Spleen (tissue), 11 donors: Measurements from ENCODE around the gene TRAPPC6A. TPM values are rescaled to one million over a fixed set of nuclear protein-coding genes. Genes with fewer than 3 reads are reported as not detected.
A peak's percentile ranks its signal among the peaks of the same experiment; 100 is the strongest.

Experiments
- DNase-seq: peaks from one replicate; pipeline ENCODE4 v3.0.0-alpha.2; 2020
- H3K27ac ChIP-seq, 8 donors: fragments of 200-600 bp; sonication (generic) in 7 of 8; 1 replicate in 4 of 8; 2 replicates in 4 of 8; pipeline versions ENCODE4 v1.5.0 to v1.8.0; 2016 to 2021; ENCODE audit warnings: inconsistent platforms in 4 of 8, mild to moderate bottlenecking in 4 of 8, moderate library complexity in 1 of 8
- H3K27me3 ChIP-seq, 7 donors: fragments of 200-600 bp; sonication (generic) in 6 of 7; replicated peaks in 1 of 7; 1 replicate in 4 of 7; 2 replicates in 3 of 7; pipeline versions ENCODE4 v1.5.0 to v1.8.0; 2016 to 2021; ENCODE audit warnings: inconsistent platforms in 3 of 7, mild to moderate bottlenecking in 1 of 7
- H3K36me3 ChIP-seq, 6 donors: fragments of 200-600 bp; sonication (generic) in 5 of 6; 1 replicate in 4 of 6; 2 replicates in 2 of 6; pipeline versions ENCODE4 v1.5.0 to v1.8.0; 2016 to 2021; ENCODE audit warnings: inconsistent platforms in 2 of 6
- H3K4me1 ChIP-seq, 6 donors: fragments of 200-600 bp; sonication (generic) in 5 of 6; 1 replicate in 3 of 6; 2 replicates in 3 of 6; pipeline versions ENCODE4 v1.5.0 to v1.8.0; 2016 to 2021; ENCODE audit warnings: inconsistent platforms in 3 of 6
- H3K4me3 ChIP-seq, 8 donors: fragments of 200-600 bp; sonication (generic) in 7 of 8; 1 replicate in 4 of 8; 2 replicates in 4 of 8; pipeline versions ENCODE4 v1.5.0 to v1.8.0; 2016 to 2021; ENCODE audit warnings: inconsistent platforms in 4 of 8, mild to moderate bottlenecking in 4 of 8, moderate library complexity in 2 of 8
- H3K9me3 ChIP-seq, 8 donors: fragments of 200-600 bp; sonication (generic) in 7 of 8; 1 replicate in 4 of 8; 2 replicates in 4 of 8; pipeline versions ENCODE4 v1.5.0 to v1.8.0; 2016 to 2021; ENCODE audit warnings: inconsistent platforms in 4 of 8
- CTCF ChIP-seq, 11 experiments: fragments of 200-600 bp in 7 of 11; fragments of 450-650 bp in 4 of 11; sonication (generic) in 4 of 11; IDR thresholded peaks in 8 of 11; conservative IDR thresholded peaks in 3 of 11; 1 replicate in 7 of 11; 2 replicates in 4 of 11; pipeline versions ENCODE4 v1.4.0 to v1.8.0; 2016 to 2021; ENCODE audit warnings: antibody characterized with exemption in 11 of 11, inconsistent platforms in 4 of 11, mild to moderate bottlenecking in 1 of 11
- POLR2A ChIP-seq, 3 donors: fragments of 450-650 bp; IDR thresholded peaks; one replicate each; pipeline ENCODE4 v1.5.1; 2017; ENCODE audit warnings: antibody characterized with exemption in 3 of 3, mild to moderate bottlenecking in 1 of 3
- POLR2AphosphoS5 ChIP-seq, 3 donors: sonication (generic); formaldehyde crosslinking; IDR thresholded peaks; one replicate each; pipeline ENCODE4 v1.5.1; 2017; ENCODE audit warnings: antibody characterized with exemption in 3 of 3
- WGBS, 5 donors: extraction: QIAGEN DNeasy Blood & Tissue Kit in 3 of 5; methylation state at CpG; one replicate each; pipeline versions ENCODE4 v1.1.5 to v1.1.7; 2013 to 2018; 5-methylcytosine and 5-hydroxymethylcytosine counted together
- intact Hi-C: fragments of 100-400 bp; cut with DNase I; formaldehyde crosslinking; loops from one replicate; pipeline ENCODE4 v1.15.0; 2023; ENCODE audit warnings: low total_unique reads
- polyA plus RNA-seq, 3 donors: library from polyadenylated mRNA; stranded (reverse); fragments of 200-250 nt; gene quantifications; one replicate each; pipeline ENCODE4 v1.2.1, GENCODE V29; 2013
- total RNA-seq, 7 donors: library from RNA; depleted of rRNA in 3 of 7; stranded (reverse); fragments of >200 nt in 3 of 7; fragmentation: NEBNext Ultra II Directional in 4 of 7; extraction: Animal tissue kit (Norgen Biotek cat#: 25700) in 4 of 7; gene quantifications; one replicate each; pipeline versions ENCODE4 v1.1.0 to v1.2.1, GENCODE V29; 2016 to 2021
- donor health status: healthy with polysubstance abuse.
- donor health status: DM: no; HTN: no; CAD: no; lungs with moderate emphysema.
- donor health status: DM: no; HTN: no; CAD: no.
- donor health status: Bipolar disorder and iron deficiency.
- donor health status: healthy.
- donor health status: DM: no; HTN: no; CAD: no.
- donor health status: DM: yes; HTN: yes; CAD: no.

The TRAPPC6A gene
- total and polyA plus RNA-seq, 10 donors = 25.9 to 109 (median 39.8) TPM

- no peaks in the 10 kb centered on the region for H3K27me3 ChIP-seq
- H3K4me1 ChIP-seq = peaks cover 0 to 48% (median 28%) of the 10 kb centered on the region in 6 donors
- TF ChIP-seq POLR2A (IDR thresholded peaks at IDR 0.05) = no peak
- TF ChIP-seq CTCF (IDR thresholded peaks at IDR 0.05 in 8 of 11, conservative IDR thresholded peaks at IDR 0.05 in 3 of 11) = no peak
- no peak for TF ChIP-seq POLR2AphosphoS5 (IDR thresholded peaks at IDR 0.05)
- no peak for DNase-seq
- peaks cover 0 to 8% (median 2%) of the 10 kb centered on the region in 6 donors for H3K36me3 ChIP-seq
- WGBS, 5 donors = 85 to 95% (median 92%) methylated on average over 12 of the region's 12 CpGs
- H3K4me3 ChIP-seq = no peak overlapping the region
- H3K27ac ChIP-seq = peak overlapping the region in 2 of 8 donors; percentile 4 to 23
- H3K9me3 ChIP-seq = peaks cover 0 to 10% (median 0%) of the 10 kb centered on the region in 8 donors
- intact Hi-C loops = no loop called here
Measured at GRCh38 chr19:45186509-45187334, 8.7 kb upstream of the TRAPPC6A start.

GRCh38 chr19:45184115-45184514 lies 6.1 kb upstream of the TRAPPC6A start:
- Histone ChIP-seq H3K4me1 (peaks cover 14 to 74% (median 54%) of the 10 kb centered on the region in 6 donors), H3K36me3 (peaks cover 0 to 24% (median 0%) of the 10 kb centered on the region in 6 donors), H3K9me3 (no peaks in the 10 kb centered on the region), H3K4me3 (no peak overlapping the region), H3K27me3 (no peaks in the 10 kb centered on the region), H3K27ac (peak overlapping the region in 1 of 8 donors; percentile 55)
- WGBS, 5 donors = 84 to 92% (median 89%) methylated on average over 5 of the region's 5 CpGs
- intact Hi-C loops = no loop called here
- no peak for DNase-seq
- no peak for TF ChIP-seq POLR2A (IDR thresholded peaks at IDR 0.05)
- TF ChIP-seq POLR2AphosphoS5 (IDR thresholded peaks at IDR 0.05) = no peak
- TF ChIP-seq CTCF (IDR thresholded peaks at IDR 0.05 in 8 of 11, conservative IDR thresholded peaks at IDR 0.05 in 3 of 11) = no peak

- Histone ChIP-seq H3K27ac (no peak overlapping the region), H3K9me3 (no peaks in the 10 kb centered on the region), H3K36me3 (peaks cover 0 to 24% (median 0%) of the 10 kb centered on the region in 6 donors), H3K4me3 (no peak overlapping the region), H3K4me1 (peaks cover 14 to 77% (median 54%) of the 10 kb centered on the region in 6 donors), H3K27me3 (no peaks in the 10 kb centered on the region)
- no peak for DNase-seq
- intact Hi-C loops = no loop called here
- no peak for TF ChIP-seq CTCF (IDR thresholded peaks at IDR 0.05 in 8 of 11, conservative IDR thresholded peaks at IDR 0.05 in 3 of 11)
- TF ChIP-seq POLR2AphosphoS5 (IDR thresholded peaks at IDR 0.05) = no peak
- no peak for TF ChIP-seq POLR2A (IDR thresholded peaks at IDR 0.05)
- 61 to 84% (median 66%) methylated on average over 4 of the region's 4 CpGs for WGBS, 5 donors
Measured at GRCh38 chr19:45182758-45183157, 4.7 kb upstream of the TRAPPC6A start.

- Histone ChIP-seq H3K4me1 (peaks cover 19 to 85% (median 64%) of the 10 kb centered on the region in 6 donors), H3K4me3 (peak overlapping the region in 1 of 8 donors; percentile 96), H3K9me3 (no peaks in the 10 kb centered on the region), H3K27ac (peak overlapping the region in 2 of 8 donors; percentile 91 to 93), H3K36me3 (peaks cover 0 to 24% (median 0%) of the 10 kb centered on the region in 6 donors), H3K27me3 (no peaks in the 10 kb centered on the region)
- 77 to 82% (median 82%) methylated on average over 7 of the region's 7 CpGs for WGBS, 5 donors
- TF ChIP-seq POLR2A (IDR thresholded peaks at IDR 0.05) (no peak), CTCF (IDR thresholded peaks at IDR 0.05 in 8 of 11, conservative IDR thresholded peaks at IDR 0.05 in 3 of 11) (no peak), POLR2AphosphoS5 (IDR thresholded peaks at IDR 0.05) (no peak)
- no peak for DNase-seq
- intact Hi-C loops = no loop called here
Measured at GRCh38 chr19:45180936-45181335, 2.9 kb upstream of the TRAPPC6A start.
